ENCODE results near the gene DCT.
"Not testable (repeated sequence)": the region's sequence is repeated elsewhere in the genome, so short reads cannot be mapped to it uniquely, and the experiment has no call there.

Gene DCT

DNA sequence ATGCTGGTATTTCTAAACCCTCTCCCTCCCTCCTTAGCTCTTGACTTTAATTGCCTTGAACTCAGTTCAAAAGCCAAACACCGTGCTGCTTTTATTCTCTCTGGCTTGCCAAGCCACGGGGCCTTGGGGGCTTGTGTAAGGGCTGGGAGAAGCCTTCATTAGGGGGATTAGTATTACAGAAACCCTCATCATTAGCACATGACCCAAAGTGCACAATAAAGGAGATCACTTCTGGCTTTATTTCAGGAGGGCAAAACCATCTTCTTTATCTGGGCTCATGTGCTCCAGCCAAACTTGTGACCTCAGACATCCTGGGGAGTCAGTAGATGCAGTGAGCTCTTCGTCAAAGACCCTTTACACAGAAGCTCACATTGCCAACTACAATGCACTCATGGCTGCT lies at the start of gene DCT:
DCT (minus strand) TSS at position 67 of the 400 bp plus-strand sequence. CDS start 427 bp downstream, outside the sequence.
- DNase-seq = no peak

DNA sequence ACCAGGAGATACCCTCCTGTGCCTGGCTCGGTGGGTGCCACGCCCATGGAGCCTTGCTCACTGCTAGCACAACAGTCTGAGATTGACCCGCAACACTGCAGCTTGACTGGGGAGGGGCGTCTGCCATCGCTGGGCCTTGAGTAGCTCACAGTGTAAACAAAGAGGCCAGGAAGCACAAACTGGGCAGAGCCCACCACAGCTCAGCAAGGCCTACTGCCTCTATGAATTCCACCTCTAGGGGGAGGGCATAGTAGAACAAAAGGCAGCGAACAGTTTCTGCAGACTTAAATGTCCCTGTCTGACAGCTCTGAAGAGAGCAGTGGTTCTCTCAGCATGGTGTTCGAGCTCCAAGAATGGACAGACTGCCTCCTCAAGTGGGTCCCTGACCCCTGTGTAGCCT lies 47.5 kb upstream of the DCT start:
- DNase-seq = not testable (repeated sequence)

DNA sequence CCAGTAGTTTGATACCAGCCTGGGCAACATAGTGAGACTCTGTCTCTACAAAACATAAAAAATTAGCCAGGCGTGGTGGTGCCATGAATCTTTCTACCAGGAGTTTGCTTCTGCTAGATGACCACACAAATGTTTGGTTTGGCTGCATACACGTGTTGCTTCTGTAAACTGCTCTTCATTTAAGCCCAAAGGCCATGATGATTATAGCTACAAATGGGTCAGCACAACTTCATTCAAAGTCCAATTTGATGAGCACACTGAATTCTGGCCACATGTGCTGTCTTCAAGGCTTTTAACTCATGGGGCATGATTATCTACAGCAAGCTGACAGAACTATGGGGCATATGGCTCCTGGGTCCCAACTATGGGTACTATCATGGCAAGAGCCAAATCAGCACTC lies 46.3 kb upstream of the DCT start:
- DNase-seq = no peak

DNA sequence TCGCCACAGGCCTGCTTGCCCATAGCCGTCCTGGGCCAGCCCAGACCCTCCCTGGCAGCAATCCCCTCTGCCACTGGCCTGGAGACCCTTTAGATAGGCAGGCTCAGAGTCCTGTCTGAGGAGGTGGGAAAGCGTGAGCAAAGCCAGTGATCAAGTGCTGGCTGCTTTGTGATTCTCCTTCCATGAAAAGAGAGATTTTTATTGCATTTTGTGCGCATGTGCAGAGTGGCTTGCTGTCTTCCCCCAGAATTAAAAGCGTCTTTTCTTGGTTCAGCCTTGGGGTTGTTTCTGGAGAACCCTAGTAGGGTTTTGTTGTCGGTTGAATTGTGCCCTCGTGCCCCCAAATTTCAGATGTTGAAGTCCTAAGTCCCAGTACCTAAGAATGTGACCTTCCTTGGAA lies 44.9 kb upstream of the DCT start:
- DNase-seq = no peak

DNA sequence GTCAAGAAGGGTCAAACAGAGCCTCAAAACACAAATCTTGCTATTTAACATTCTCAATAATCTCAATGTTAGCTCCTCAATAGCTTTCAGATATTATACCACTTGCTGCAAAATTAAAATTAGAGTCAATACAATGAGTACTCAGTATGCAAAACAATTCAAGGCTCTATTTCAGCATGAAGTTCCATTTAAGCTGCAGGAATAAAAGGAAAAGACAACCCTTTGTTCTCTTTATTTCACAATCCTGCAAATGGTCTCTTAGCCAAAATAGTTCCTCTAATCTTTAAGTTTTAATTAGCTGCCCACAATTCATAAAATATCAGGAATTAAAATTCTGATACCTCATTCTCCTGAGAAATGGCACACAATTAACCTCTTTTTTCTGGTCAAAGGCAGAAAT lies 40.5 kb upstream of the DCT start:
- DNase-seq = no peak

DNA sequence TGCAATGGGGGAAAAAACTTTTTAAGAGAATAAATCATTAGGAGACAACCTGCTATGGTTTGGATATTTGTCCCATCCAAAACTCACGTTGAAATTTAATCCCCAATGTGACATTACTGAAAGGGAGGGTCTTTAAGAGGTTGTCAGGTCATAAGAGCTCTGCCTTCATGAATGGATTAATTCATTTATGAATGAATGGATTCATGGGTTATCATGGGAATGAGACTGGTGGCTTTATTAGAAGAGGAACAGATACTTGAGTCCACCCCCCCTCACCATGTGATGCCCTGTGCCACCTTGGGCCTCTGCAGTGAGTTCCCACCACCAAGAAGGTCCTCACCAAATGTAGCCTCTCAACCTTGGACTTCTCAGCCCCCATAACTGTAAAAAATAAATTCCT lies 37.0 kb upstream of the DCT start:
- DNase-seq = no peak

DNA sequence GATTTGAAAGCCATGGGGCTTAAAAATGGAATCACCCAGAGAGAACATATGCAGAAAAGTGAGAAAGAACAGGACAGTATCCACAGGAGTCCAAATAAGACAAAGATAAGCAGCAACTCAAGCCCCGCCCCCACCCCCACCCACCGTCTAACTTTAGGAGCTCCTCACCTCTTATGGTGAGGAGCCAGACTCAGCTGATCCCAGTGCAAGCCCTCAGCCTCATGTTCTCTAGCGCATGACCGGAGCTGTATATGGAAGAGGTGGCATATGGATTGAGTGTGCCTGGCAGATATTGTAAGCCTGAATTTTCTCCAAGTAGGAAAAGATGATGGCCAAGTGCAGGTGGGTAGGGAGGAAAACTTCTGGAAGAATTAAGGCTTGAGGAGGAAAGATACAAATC lies 36.4 kb upstream of the DCT start:
- DNase-seq = no peak

DNA sequence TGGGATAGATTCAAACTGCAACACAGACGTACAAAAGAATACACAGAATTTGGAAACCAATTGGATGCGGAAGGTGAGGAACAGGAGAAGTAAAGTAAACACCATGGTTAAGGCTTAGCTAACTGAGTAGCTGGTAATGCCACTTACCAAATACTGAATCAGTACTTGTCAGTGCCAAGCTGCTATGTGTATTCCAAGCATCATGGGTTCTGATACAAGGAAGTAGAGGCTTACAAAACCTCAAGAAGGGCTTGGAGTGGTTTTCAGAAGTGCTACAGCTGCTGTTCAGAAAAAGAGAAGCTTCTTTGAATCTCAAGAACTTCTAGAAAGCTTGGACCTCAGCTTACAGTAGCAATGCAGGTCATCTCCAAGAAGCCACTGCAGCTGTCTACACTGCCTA lies 35.9 kb upstream of the DCT start:
- peak; percentile 2 for DNase-seq

DNA sequence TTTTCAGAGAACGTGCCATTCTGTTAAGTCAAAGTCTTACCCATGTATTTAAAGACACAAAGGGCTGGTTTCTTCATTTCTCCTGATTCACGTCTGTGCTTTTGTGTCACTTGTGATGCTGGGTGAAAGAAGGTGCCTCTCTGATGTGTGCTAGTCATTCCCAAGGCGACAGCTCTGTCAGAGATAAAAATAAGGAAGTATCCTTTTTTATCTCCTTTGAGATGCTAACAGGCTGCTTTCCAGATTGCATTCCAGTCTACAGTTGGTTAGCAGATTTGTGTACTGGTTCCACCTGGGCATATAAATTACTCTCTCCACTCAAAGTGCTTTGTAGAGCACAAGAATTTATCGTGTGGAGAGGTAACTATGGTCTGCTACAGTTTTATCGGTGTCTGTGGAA lies 33.5 kb upstream of the DCT start:
- no peak for DNase-seq

DNA sequence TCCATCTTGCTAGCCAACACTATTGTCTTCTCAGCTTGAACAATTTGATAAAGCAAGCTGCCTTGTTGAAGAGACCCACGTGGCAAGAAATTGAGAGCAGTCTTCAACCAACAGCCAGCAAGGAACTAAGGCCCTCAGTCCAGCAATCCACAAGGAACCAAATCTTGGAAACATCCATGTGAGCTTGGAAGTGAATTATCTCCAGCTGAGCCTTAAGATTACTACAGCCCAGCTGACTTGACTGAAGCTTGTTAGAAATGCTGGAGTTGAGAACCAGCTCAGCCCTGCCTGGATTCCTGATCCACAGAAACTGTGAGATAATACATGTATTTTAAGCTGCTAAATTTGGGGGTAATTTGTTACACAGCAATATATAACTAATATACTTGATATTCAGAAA lies 26.2 kb upstream of the DCT start:
- DNase-seq = no peak

DNA sequence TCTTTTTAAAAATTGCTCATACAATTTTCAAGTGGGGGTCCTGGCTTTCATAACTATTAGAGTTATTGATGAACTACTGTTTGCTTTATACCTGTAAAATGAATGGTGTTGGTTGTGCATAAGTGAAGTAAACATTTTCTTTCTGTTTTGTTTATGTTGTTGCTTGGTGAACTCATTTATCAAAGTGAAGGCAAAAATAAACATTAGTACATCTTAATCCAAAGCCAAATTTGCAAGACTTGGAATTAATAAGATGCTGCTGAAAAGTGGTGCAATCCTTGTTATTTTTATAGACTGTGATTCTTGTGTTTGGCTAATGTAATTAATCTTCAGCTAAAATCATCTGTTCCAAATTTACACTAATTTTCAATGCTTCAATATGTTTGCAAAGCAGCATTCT lies 24.4 kb upstream of the DCT start:
- no peak for DNase-seq

DNA sequence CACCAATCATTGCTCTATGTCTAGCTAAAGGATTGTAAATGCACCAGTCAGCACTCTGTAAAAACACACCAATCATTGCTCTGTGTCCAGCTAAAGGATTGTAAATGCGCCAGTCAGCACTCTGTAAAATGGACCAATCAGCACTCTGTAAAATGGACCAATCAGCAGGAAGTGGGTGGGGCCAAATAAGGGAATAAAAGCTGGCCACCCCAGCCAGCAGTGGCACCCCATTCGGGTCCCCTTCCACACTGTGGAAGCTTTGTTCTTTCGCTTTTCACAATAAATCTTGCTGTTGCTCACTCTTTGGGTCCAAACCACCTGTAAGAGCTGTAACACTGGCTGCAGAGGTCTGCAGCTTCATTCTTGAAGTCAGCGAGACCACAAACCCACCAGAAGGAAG lies 19.3 kb upstream of the DCT start:
- not testable (repeated sequence) for DNase-seq

DNA sequence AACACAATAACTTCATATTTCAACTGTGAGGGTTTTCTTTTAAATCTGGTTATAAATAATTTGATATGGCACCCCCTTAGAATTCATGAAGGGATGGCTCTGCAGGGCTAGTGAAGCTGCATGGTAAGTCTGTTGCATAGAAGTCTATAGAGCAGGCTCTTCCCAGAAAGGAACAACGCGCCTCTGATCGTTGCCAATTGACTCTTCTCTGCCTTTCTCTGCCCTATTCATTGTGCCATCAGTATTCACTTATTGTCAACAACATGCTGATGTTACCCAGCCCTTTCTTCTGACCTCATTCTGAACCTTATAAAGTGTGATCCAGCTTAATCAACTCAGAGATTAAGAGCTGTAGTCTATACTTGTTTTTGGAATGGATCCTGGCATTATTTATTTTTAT lies 16.3 kb upstream of the DCT start:
- no peak for DNase-seq

DNA sequence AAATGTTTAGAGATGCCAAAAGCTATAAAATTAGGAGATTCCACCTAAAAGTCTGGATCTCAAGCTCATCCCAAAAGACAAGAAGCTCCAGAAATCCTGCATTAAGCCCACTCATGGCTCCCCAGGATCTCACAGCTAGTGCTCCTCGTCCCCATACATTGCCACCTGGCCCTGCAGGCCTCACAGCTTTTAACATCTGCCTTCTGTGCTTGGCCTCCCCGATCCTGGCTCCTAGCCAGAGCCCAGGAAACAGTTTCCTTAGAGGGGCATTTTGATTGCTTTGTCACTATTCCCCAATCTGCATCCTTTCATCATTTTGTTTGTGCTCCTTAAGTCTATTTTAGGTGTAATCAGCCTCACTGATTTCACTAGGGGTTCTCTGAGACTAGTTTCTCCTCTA lies 14.5 kb upstream of the DCT start:
- DNase-seq = no peak

DNA sequence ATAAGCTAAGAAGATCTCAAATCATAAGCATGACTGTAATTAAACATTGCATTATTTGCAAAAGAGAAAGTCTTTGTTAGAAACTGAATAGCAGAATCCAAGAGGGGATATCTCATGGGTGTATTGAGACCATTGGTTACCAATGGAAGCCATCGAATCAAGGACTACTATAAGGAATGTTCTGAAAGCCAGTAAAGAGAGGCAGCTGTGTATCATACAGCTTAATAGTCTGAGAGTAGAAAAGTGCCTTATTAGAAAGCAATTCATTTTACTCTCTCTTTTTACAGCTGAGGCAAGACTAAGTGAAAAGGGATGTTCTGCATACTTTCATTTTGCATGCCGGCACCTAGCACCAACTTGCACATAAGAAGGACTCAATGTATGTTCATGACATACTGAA lies 7.6 kb upstream of the DCT start:
- no peak for DNase-seq

DNA sequence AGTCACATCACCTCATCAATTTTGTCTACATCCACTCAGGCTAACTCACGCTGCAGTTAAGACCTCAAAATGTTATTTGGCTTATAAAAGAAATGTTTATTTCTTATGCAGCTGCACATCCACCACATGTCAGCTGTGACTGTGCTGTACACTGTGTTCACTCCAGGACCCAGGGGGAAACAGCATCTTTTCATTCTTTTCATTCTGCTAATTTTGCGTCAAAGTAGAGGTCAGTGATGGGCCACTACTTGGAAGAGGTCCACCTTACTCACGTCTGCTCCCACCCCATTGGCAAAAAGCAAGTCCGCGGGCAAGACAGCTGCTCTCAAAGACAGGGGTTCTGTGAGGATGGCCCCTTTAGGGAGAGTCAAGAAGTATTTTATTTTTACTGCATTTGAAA lies 4.5 kb upstream of the DCT start:
- no peak for DNase-seq

DNA sequence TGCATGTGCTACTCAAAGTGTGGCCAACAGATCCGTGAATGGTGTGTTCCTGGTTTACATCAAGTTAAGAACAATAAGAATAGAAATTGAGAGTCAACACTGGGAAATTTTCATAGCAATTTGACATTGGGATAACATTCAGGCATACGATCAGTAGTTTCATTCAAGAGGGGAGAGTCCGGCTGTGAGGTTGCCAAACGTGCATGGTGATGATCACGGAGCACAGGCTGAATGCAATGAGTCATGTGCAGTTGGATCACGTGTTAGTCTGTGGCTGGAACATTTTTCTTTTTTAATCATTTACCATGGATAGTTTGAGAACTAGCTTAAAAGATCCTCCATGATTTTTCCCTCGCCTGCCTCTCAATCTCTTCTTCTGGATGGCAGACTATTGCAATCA lies 2.5 kb upstream of the DCT start:
- DNase-seq = peak; percentile 15

DNA sequence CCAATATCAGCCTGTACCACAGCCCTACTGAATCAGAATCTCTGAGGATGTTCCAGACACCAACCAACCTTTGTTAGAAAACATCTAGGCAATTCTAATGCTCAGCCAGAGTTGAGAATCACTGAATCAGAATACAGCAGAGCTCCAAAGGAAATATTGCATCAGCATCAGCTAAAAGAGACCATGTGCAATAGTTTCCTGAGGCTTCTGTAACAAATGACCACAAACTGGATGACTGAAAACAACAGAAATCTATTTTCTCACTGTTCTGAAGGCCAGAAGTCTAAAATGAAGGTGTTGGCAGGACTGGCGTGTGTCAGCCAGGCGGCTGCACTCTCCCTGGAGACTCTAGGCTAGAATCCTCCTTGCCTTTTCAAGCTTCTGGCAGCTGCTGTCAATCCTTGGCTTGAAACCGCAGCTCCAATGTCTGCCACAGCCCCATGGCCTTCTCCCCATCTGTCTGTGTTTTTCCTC lies 1.2 kb upstream of the DCT start:
- DNase-seq = no peak

DNA sequence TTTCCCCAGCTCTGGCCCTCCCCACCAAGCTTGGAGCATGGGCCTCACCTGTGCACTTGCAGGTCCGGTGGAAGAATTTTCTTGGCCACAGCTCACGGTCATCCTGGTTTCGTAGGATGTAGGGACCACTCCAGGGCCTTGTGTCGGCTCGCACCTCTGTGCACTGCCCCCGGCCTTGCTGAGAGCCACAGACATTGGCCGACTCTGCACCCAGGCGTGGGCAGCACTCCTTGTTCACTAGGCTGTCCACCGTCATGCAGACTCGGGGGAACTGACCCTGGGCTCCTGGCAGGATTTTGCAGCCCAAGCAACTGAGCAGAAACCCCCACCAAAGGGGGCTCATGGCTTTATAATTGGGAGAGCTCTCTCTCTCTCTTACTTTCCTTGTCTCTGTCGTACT lies 569 bp downstream of the DCT start:
- DNase-seq = no peak

DNA sequence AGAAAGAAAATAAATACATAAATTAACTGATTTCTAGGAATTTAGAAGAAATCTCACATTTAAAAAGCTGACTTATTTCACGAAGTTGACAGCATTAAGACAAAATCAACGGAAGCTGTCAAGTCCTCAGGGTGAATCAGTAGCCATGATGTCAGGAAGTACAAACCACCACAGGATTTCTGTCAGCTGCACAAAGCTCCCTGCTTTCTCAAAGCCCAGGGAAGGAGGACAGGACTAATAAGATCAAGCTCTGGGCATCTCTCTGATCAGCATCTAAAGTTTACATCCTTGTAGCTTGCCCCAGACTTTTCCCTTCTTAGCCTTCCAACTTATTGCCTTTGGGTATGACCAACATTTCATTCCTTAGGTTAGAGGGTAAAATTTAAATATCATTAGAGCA lies 9.4 kb downstream of the DCT start:
- DNase-seq = no peak

DNA sequence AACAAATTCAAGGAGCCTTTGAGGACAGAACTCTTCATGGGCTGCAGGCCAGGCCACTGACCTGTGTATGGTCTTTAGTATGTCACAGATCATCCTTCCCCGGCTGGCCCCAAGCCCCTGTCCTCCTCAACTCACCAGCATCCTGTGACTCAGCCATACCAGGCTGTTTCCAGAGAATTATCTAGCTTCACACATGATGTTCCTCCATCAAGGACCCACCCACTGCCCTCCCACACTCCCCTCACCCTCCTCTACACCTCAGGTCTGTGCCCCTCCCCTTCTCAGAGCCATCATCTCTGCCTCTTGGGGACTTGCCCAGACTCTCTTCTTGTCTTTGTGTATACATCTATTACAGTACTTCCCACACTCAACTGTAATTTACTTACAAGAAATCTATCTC lies 14.7 kb downstream of the DCT start:
- DNase-seq = no peak

DNA sequence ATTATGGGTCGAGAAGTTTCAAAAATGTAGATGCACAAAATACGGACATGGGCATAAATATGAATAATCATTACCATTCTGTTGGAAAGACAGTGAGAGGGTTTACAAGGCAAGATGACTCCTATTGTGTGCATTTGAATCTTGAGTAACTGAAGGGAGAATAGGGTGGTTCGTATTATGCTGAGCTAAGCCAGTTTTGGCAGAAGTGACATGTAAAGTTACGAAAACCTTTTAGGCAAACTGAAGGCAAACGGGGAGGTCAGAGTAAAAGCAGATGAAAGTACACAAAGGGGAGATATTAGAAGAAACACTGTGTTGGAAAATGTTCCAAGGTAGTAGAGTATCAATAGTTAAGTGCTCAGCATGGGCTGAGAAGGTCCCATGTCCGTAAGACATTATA lies 16.8 kb downstream of the DCT start:
- no peak for DNase-seq

DNA sequence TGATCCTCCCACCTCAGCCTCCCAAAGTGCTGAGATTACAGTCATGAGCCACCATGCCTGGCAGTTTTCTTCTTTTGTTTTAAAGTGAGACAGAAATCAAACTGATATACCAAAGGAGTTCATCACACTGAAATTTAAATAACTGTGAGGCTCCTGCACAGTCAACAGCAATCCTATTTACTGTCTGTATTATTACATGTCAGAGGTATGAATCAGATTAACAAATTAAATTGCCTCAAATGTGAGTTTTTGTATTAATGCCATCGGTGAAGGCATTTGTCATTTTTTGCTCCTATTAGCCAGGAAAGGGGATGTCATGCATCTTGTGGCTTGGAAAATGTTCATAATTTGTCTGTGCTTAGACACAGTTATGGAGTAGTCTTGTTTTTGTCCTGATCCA lies 20.4 kb downstream of the DCT start:
- DNase-seq = no peak

DNA sequence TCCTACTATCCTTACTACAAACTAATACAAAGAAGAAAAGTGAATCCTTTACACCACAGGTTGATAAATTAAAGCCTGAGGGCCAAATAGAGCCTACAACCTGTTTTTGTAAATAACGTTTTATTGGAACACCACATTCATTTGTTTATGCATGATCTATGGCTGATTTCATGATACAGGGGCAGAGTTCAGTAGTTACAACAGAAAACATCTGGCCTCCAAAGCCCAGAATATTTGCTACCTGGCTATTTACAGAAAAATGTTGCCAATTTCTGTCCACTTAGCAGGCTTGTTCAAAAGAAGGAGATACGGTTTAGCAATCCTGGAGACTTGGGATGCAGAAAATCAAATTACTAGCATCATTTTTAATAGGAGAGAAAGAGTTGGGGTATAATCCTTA lies 24.1 kb downstream of the DCT start:
- no peak for DNase-seq

DNA sequence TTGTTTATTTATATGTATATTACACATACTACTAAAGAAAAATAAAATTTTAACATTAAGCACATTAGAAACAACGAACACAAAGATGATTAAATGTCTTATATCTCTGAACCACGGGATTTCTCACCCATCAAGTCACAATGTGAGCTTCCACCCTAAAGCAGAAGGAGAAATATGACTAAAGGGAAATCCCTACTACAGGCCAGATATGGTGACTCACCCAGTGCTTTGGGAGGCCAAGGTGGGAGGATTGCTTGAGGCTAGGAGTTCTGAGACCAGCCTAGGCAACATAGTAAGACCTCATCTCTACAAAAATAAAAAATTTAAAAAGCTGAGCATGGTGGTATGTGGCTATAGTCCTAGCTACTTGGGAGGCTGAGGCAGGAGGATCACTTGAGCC lies 24.6 kb downstream of the DCT start:
- no peak for DNase-seq

DNA sequence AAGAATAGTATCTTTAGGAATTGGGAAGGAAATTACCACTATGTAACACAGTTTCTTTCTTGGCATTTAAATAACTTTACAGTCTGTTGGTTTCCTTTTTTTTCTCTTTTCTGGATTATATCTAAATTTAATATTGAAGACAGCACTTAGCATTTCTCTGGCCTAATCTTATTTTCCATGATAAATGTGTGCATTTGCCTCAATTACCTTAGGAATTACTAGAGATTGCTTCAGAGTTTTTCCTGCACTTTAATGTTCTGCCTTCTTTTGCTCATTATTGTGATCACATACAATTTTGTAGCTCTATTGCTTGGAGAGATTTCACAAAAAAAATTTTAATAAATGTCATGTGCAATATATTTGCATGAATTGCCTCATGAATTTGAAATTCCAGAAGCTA lies 25.1 kb downstream of the DCT start:
- DNase-seq = no peak
